Mesothelial cell of epicardium (in vitro differentiated cells): ENCODE data around the gene ZSCAN10. TPM values are rescaled to one million over a fixed set of nuclear protein-coding genes. Genes with fewer than 3 reads are reported as not detected.
A peak's percentile ranks its signal among the peaks of the same experiment; 100 is the strongest.

ENCODE experiments used
- DNase-seq, 2 experiments: peaks; one replicate each; pipeline ENCODE4 v3.0.0; 2021; ENCODE audit warnings: low spot score in 2 of 2; ENCODE audit not compliant: unreplicated experiment in 2 of 2
- H3K27ac Mint-ChIP-seq: 2 replicates; pipeline ENCODE4 v1.8.0; 2021; ENCODE audit warnings: mixed read lengths
- H3K27me3 Mint-ChIP-seq: 2 replicates; pipeline ENCODE4 v1.8.0; 2021; ENCODE audit warnings: low read depth, mixed read lengths
- H3K36me3 Mint-ChIP-seq: 2 replicates; pipeline ENCODE4 v1.8.0; 2021; ENCODE audit warnings: mixed read lengths
- H3K4me1 Mint-ChIP-seq: 2 replicates; pipeline ENCODE4 v1.8.0; 2021; ENCODE audit warnings: mixed read lengths
- H3K4me3 Mint-ChIP-seq: 2 replicates; pipeline ENCODE4 v1.8.0; 2021; ENCODE audit warnings: mild to moderate bottlenecking, moderate library complexity, mixed read lengths
- H3K9me3 Mint-ChIP-seq: 2 replicates; pipeline ENCODE4 v1.8.0; 2021; ENCODE audit warnings: mixed read lengths
- total RNA-seq: library from RNA; stranded (reverse); gene quantifications from 3 replicates; pipeline ENCODE4 v1.2.1, GENCODE V29; 2021
- TF ChIP-seq, protein P1 (sequence below): fragments of 200-600 bp; sonication (generic); IDR thresholded peaks from one replicate; pipeline ENCODE4 v1.5.0; 2021; ENCODE audit warnings: antibody characterized with exemption; ENCODE audit not compliant: unreplicated experiment

The ZSCAN10 gene
- total RNA-seq, 1 donor from 2014 or later, result 0.42 TPM

DNA sequence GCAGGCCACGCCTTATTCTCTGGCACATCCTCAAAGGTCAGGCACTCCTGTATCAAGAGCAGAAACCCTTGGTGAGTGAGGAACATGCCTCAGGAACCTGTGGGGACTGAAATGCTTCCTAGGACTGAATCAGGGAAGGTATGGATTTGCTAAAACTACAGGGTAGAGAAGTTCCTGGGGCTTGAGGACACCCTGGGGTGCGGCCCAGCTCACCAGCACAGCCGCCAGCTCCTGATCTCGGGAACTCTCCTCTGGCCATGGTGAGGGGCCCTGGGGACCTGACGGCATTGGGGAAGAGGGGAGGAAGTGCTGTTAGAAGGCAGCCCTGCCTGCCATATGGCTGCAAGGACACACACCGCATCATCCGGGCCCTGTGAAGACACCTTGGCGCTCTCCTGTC, 7.5 kb downstream of the ZSCAN10 start:
- Mint-ChIP-seq H3K27me3 (no peaks in the 10 kb centered on the region), H3K4me1 (peaks cover 16% of the 10 kb centered on the region)
- TF ChIP-seq, protein P1, sequence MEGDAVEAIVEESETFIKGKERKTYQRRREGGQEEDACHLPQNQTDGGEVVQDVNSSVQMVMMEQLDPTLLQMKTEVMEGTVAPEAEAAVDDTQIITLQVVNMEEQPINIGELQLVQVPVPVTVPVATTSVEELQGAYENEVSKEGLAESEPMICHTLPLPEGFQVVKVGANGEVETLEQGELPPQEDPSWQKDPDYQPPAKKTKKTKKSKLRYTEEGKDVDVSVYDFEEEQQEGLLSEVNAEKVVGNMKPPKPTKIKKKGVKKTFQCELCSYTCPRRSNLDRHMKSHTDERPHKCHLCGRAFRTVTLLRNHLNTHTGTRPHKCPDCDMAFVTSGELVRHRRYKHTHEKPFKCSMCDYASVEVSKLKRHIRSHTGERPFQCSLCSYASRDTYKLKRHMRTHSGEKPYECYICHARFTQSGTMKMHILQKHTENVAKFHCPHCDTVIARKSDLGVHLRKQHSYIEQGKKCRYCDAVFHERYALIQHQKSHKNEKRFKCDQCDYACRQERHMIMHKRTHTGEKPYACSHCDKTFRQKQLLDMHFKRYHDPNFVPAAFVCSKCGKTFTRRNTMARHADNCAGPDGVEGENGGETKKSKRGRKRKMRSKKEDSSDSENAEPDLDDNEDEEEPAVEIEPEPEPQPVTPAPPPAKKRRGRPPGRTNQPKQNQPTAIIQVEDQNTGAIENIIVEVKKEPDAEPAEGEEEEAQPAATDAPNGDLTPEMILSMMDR, result no peak

DNA sequence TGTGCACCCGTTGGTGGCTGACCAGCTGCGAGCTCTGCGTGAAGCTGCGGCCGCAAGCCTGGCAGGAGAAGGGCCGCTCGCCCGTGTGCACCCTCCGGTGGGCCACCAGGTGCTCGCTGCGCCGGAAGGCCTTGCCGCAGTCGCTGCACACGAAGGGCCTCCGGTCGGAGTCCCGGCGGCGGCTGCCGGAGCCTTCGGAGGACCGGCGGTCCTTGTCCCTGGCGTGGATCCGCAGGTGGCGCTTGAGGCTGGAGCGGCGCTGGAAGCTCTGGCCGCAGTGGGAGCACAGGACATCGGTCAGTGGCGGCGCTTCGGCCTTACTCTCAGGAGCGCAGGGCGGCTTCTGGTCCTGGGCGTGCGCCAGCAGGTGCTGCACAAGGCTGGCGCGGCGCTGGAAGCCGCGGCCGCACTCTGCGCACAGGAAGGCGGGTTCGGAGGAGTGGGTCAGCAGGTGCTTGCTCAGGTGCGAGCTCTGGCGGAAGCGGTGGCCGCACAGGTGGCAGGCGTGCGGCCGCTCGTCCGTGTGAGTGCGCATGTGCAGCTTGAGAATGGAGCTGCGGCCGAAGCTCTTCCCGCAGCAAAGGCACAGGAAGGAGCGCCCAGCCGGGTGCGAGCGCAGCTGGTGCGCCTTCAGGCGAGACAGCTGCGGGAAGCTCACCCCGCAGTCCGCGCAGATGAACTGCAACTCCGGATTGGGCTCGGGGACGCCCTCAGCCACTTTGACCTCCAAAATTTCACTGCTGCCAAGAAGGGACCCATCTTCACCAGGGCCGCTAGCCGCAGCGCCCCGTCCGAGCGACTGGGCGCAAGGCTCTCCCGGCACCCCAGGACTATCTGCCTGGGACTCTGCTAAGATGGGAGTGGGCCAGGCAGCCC, 9.1 kb downstream of the ZSCAN10 start:
- Mint-ChIP-seq H3K9me3 (no peaks in the 10 kb centered on the region), H3K4me1 (peaks cover 16% of the 10 kb centered on the region), H3K27me3 (no peaks in the 10 kb centered on the region), H3K27ac (no peak overlapping the region), H3K4me3 (no peak overlapping the region), H3K36me3 (no peaks in the 10 kb centered on the region)
- DNase-seq, result no peak
- TF ChIP-seq, protein P1, result no peak

More for the DNA sequence above, 7.5 kb downstream of the ZSCAN10 start:
- no peak for DNase-seq
- Mint-ChIP-seq H3K9me3 (no peaks in the 10 kb centered on the region), H3K36me3 (no peaks in the 10 kb centered on the region), H3K27ac (no peak overlapping the region), H3K4me3 (no peak overlapping the region)

DNA sequence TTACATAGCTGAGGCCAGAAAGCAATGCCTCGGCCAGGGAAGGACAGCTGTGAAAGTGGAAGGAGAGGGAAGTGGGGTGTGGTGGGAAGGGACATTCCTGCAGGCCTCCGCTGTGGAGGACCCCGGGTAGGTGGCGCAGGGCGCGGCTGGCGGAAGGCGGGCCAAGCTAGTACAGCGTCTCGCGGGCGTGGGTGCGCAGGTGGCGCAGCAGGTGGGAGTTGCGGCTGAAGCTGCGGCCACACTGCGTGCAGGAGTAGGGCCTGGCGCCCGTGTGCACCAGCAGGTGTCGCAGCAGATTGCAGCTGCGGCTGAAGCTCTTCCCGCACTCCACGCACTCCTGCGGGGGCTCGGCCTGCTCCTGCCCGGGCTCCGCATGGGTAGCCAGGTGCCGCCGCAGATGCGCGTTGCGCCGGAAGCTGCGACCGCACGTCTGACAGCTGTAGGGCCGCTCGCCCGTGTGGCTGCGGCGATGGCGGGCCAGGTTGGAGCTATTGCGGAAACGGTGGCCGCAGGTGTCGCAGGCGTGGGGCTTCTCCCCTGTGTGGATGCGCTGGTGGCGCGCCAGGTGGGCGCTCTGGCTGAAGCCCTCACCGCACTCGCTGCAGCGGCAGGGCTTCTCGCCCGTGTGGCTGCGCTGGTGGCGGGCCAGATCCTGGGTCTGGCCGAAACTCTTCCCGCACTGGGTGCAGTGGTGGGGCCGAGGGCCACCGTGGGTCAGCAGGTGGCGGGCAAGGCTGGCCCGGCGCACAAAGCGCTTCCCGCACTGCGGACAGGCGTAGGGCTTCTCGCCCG, 10.0 kb downstream of the ZSCAN10 start:
- TF ChIP-seq, protein P1, result no peak
- DNase-seq, result no peak
- H3K27ac Mint-ChIP-seq, result peak overlapping the region; percentile 53
- no peaks in the 10 kb centered on the region for H3K9me3 Mint-ChIP-seq
- no peak overlapping the region for H3K4me3 Mint-ChIP-seq
- peaks cover 16% of the 10 kb centered on the region for H3K4me1 Mint-ChIP-seq
- H3K36me3 Mint-ChIP-seq, result no peaks in the 10 kb centered on the region
- H3K27me3 Mint-ChIP-seq, result no peaks in the 10 kb centered on the region

DNA sequence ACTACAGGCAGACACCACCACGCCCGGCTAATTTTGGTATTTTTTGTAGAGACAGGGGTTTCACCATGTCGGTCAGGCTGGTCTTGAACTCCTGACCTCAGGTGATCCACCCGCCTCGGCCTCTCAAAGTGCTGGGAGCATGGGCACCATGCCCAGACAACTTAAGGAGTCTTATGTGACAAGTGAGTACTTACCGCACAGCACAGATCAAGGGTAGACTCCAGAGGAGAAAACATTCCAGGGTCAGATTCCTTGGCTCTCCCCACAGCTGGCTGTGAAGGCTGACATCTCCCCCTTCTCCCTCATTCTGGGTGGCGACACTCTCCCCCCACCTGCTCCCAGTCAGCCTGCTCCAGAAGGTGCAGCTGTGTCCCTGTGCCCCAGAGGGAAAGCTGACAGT, 10.6 kb downstream of the ZSCAN10 start:
- no peaks in the 10 kb centered on the region for H3K36me3 Mint-ChIP-seq
- H3K4me1 Mint-ChIP-seq, result peaks cover 16% of the 10 kb centered on the region
- no peak for DNase-seq
- H3K9me3 Mint-ChIP-seq, result no peaks in the 10 kb centered on the region
- no peaks in the 10 kb centered on the region for H3K27me3 Mint-ChIP-seq
- TF ChIP-seq, protein P1, result no peak
- peak overlapping the region; percentile 53 for H3K27ac Mint-ChIP-seq
- no peak overlapping the region for H3K4me3 Mint-ChIP-seq

DNA sequence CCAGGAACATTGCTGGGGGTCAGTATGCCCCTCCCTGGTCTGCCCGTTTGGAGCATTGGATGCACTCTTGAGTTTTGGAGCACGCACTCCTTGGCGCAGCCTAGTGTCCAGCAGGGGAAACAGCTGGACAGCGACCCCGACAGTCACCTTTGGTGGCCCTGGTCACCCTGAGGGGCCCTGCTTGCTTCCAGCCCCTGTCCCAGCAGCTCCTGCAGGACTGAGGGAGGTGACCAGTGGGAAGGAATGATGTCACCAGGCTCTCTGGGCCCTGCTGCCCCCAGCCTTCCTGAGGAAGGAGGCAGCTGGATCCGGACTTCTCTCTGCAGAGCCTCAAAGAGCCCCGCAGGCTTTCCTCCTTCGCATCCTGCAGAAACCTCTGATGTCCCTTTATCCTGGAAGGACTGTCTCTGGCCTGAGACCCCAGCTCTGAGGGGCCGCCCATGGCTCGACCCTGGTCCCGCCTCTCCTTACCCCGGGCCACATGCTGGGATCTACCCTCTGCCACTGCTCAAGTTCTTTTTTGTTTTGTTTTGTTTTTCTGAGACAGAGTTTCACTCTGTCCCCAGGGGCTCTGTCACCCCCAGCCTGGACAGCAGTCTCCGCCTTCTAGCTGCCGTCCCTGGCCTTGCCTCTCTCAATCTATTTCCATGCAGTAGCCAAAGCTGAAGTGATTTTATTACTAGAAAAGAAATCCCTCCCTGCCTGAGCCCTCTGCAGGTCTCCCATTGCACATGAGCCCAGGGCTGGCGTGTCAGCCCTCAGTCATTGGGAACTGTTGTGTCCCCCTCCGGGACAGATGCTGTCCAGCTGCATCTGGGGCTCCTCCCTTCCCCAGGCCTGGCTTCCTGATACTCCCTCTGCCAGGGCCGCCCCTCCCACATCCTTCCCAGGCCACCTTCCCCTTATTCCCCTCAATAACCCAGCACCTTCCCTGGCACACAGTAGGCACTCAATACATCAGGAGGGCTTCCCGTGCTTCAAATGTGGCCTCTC, 11.6 kb downstream of the ZSCAN10 start:
- Mint-ChIP-seq H3K36me3 (no peaks in the 10 kb centered on the region), H3K9me3 (no peaks in the 10 kb centered on the region), H3K27me3 (no peaks in the 10 kb centered on the region), H3K27ac (no peak overlapping the region), H3K4me1 (peaks cover 14% of the 10 kb centered on the region), H3K4me3 (peak overlapping the region; percentile 20)
- TF ChIP-seq, protein P1, result no peak
- no peak for DNase-seq
